Ammon's horn (tissue), 1 donor: ENCODE measurements around the gene FBL.
"Not testable (repeated sequence)": the region's sequence is repeated elsewhere in the genome, so short reads cannot be mapped to it uniquely, and the experiment has no call there.

ENCODE experiments used
- DNase-seq: peaks from one replicate; pipeline ENCODE4 v3.0.0-alpha.2; 2016; ENCODE audit warnings: low spot score

Gene FBL

DNA sequence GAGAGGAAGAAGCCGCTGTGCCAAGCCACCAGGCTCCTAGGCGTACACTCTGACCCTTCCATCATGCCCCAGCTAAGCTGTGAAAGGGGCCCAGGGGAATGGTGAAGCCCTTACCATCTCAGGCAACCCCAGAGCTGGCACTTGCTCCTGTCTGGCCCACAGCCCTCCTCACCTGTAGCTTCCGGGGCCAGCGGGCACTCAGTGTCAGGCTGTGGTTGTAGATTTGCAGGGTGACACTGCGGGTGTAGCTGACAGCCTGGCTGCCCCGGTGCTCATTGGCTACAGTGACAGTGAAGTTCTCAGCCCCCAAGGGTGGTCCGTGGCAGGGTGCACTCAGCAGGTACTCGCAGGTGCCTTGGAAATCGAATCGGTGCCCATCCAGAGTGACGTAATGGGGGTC lies 30.3 kb upstream of the FBL start:
- not testable (repeated sequence) for DNase-seq

DNA sequence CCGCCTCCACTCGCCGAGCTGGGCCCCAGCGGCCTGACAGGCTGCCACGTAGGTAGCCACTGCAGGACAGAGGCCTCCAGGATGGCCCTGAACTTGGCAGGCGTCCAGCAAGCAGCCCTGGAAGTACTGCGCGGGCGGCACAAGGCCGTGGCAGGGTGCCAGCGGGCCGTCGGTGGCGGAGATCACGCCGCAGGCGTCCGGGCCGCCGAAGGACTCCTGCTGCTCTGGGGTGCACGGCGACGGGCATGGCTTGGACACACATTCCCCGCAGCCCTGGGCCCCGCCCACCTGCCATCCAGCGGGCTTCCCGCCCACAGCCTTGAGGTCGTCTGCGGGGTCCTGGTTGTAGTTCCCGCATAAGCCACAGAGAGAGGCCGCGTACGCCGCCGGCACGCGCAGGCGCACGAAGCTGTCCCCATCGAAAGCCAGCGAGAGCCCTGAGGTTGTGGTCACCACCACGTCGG lies 29.3 kb upstream of the FBL start:
- DNase-seq = not testable (repeated sequence)

DNA sequence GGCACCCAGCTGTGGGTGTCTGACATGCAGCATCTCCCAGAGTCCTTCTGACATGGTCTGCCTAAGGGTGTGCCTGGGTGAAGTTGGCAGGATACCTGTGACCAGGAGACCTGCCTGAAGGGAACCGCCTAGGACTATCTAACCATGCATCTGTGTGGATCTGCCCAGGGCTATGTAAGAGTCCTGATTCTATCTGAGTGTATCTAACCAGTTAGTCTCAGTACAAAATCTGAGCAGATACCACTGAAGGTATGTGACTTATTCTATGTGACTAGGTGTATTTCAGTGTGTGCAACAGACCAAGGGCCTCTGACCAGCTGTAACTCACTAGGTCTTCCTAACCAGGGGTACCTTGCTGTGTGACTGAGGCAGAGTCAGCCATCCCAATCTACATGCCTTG lies 28.2 kb upstream of the FBL start:
- DNase-seq = no peak

DNA sequence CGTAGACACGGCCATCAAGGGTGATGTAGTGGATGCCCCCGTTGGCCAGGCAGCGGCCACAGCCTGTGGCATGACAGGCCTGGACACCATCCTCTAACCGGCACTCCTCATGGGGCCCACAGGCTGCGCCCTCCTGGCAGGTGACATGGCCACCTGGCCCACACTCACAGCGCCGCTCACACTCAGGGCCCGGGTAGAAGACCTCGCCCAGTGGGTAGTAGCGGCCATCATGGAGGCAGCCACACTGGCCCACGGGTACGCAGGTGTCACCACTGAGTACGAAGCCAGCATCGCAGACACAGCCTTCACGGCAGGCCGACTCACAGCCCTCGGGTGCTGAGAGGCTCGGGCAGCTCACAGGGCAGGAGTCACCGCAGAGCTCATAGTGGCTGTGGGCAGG lies 27.2 kb upstream of the FBL start:
- no peak for DNase-seq

DNA sequence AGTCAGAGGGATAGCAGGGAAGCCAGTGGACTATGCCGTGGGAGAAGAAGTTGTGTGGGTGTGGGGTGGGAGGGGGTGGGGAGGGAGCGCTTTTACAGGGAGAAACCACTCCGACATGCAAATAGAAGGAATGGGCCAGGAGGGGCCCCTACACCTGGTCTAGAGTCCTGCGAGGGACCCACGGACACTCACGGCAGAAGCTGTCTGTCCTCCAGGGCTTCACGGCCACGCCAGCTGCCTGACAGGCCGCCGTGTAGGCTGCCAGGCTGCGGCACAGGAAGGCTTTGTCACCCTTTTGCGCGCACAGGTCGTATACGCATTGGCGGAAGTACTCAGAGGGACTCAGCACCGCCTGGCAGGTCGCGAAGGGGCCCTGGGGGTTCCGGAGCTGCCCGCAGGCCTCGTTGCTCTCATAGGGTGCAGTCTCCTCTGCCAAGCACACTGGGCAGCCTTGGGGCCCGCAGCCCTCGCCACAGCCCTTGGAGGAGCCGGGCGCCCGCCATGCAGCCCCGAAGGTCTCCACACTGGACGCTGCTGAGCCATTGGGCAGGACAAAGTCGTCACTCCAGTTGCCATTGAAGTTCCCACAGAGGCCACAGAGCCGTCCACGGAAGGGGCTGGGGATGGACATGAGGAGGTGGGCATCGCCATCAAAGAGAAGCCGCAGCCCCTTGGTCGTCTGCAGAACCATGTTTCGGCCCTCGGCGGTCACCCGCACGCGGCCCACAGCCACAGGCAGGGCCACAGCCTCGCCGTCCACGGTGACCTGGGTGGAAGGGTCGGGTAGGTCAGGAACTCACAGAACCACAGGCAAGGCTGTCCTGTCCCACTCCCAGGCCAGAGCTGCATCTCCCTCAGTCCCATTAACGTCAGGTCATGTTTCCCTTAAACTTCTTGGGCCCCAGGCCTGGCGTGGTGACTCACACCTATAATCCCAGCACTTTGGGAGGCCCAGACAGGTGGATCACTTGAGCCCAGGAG lies 26.0 kb upstream of the FBL start:
- DNase-seq = no peak

DNA sequence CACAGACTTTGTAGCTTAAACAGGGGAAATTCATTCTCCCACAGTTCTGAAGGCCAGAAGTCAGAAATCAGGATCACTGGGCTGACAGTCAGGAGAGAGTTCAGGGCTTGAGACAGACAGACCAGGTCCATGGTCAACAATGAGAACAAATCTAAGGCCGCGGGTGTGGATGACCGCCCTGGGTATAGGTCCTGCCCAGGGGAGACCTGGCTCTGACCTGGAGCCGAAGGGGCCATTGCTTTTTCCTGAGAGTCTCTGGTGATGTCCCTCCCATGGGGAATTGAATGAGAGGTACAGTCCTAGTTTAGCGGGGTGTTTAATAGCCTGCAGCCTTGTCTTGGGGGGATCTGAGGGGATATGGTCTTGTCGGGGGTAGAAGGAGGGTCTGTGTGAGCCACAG lies 25.2 kb upstream of the FBL start:
- DNase-seq = no peak

DNA sequence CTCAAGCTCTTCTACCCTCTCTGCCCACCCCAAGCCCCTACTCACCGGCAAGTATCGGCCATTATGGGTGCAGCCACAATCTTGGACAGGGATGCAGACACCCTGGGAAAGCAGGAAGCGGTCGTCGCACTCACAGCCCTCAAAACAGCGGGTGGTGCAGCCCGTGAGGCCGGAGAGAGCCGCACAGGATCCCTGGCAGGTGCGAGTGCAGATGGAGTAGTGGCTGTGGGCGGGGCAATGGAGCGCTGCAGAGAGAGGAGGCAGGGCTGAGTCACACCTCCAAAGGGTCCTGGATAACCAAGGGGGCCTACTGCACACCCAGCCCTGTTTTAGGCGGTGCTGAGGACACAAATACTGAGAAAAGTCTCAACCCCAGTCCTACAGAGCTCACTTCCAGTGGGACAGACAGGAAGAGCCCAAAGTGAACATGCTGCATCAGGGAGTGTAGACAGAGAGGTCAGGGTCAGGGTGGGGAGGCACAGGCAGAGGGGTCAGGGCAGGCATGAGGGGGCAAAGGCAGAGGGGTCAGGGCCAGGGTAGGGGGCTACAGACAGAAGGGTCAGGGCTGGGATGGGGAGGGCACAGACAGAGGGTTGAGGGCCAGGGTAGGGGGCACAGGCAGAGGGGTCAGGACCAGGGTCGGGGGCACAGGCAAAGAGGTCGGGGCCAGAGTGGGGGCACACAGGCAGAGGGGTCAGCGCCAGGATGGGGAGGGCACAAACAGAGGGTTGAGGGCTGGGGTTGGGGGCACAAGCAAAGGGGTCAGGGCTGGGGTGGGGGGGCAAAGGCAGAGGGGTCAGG lies 24.2 kb upstream of the FBL start:
- no peak for DNase-seq

DNA sequence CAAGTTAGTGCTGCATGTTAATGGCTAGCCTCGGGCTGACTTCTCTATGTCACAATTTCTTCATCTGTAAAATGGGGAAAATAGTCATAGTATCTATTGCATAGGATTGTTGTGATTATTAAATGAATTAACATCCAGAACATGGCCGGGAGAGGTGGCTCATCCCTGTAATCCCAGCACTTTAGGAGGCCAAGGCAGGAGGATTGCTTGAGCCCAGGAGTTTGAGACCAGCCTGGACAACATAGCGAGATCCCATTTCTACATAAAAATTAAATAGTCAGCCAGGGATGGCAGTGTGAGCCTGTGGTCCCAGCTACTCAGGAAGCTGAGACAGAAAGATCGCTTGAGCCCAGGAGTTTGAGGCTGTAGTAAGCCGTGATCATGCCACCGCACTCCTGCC lies 21.8 kb upstream of the FBL start:
- no peak for DNase-seq

DNA sequence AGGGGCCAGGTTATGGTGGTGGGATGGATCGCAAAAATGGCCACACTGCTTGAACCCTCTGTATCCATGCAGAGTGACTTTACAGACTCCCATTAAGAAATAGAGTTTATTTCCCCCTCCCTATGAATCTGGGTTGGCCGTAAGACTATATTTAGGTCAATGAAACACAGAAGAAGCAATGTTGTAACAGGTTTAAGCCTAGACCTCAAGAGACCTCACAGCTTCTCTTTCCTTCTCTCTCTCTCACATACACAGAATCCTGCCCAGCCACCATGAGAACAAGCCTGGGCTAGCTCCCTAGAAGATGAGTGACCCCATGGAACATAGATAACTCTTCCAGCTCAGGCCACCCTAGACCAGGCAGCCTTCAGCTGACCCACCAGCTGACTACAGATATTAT lies 21.0 kb upstream of the FBL start:
- DNase-seq = no peak

DNA sequence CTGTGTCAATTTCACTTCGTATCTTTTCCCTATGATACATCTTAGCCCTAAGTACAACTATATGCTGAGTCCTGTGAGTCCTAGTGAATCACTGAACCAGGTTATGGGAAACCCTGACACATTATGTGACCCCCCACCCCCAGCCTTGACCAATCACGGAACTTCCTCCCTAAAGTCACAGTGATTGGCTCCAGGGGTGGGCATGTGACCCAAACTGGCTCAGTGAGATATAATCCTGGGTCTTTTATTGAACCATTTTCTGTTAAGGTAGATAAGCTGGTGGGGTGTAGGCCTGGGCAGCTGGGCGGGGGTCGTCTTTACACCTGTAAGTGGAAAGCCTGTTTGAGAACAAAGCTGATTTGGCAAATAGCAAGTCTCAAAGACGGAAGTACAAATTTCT lies 19.8 kb upstream of the FBL start:
- DNase-seq = no peak

DNA sequence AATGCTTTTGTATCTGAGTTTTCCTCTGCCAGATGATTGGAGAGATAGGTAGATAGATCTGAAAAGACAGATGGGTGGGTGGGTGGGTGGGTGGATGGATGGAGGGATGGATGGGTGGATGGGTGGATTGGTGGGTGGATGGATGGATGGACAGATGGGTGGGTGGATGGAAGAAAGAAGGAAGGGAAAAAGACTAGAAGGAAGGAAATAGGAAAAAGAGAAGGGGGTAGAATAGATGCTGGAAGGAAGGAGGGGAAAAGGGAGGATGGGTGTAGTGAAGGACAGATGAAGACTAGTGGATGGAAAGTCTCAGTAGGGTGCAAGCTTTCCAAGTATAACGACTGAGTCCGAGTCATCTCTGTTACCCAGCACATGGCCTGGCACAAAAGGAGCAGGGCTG lies 19.0 kb upstream of the FBL start:
- no peak for DNase-seq

DNA sequence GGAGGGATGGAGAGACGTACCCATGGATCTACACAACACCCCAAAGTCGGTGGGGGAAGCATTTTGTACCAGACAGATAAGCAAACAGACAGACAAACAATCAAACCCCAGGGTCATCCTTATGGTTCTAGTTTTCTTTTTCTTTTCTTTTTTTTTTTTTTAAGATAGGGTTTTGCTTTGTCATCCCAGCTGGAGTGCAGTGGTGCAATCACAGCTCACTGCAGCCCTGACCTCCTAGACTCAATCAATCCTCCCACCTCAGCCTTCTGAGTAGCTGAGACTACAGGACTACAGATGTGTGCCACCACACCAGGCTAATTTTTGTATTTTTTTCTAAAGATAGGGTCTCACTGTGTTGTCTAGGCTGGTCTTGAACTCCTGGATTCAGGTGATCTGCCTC lies 17.9 kb upstream of the FBL start:
- DNase-seq = no peak

DNA sequence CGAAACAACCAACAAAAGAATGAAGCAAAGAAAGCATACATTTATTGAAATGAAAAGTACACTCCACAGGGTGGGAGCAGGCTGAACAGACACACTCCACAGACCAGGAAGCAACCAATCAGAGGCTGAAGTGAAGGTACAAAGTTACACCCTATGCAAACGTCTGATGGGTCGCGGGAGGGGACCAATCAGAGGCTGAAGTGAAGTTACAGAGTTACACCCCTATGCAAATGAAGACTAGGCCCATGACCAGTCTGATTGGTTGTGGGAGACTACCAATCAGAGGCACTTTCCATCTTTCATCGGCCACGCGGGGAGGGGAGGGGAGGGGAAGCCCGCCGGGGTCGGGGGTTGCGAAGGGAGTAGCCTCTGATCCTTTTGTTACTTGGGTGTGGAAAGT lies 12.4 kb upstream of the FBL start:
- DNase-seq = no peak

DNA sequence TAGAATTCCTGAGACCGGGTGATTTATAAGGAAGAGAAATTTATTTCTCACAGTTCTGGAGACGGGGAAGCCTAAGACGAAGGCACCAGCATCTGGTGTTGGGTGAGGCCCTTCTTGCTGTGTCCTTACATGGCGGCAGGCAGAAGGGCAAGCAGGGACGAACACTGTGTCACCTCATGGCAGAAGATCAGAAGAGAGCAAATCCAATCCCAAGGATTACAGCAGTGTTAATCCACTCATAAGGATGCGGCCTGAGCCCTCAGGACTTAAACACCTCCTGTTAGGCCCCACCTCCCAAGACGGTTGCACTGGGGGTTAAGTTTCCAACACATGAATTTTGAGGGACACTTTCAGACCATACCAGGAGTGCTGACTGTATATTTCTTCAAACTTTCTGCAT lies 6.7 kb upstream of the FBL start:
- no peak for DNase-seq

DNA sequence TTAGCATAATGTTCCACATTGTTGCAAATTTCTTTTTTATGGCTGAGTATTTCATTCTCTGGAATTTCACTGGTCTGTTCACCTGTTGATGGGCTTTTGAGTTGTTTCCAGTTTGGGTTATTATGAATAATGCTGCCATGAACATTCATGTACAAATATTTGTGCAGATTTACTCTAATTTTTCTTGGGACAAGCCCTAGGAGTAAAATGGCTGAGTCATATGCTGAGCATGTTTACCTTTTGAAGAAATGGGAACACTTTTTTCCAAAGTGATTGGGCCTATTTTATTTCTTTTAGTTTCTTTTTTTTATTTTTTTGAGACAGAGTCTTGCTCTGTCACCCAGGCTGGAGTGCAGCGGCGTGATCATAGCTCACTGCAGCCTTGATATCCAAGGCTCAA lies 4.7 kb upstream of the FBL start:
- DNase-seq = no peak

DNA sequence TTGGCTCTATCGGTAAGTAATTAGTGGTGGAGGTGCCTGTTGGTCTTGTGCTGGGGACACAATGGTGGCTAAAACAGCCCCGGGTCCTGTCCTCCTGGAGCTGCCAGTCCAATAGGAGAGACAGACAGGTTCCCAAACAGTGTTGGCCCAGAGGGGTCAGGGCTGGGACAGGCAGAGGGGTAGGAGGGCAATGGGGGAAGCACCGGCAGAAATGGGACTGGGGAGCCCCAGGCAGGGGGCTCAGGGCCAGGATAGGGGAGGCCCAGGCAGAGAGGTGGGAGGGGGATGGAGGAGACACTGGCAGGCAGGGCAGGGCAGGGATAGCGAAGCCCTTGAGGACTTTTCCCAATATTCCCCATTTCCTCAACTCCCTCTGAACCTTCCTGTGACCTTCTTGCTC lies 2.2 kb upstream of the FBL start:
- no peak for DNase-seq

DNA sequence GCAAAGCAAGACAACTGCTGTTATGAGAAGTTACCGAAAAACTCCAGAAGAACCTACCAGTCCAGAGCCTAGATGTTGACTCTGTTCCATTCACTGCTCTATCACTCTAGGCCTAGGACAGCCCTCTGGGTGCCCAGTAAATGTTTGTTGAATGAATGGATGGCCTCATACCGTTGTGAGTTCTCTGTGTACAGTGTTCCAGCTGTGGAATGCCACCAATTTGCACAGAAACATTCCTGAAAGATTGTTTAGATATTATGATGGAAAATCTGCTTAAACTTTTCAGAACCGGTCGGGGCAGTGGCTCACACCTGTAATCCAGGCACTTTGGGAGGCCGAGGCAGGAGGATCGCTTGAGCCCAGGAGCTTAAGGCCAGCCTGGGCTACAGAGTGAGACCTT lies 1.3 kb upstream of the FBL start:
- no peak for DNase-seq

DNA sequence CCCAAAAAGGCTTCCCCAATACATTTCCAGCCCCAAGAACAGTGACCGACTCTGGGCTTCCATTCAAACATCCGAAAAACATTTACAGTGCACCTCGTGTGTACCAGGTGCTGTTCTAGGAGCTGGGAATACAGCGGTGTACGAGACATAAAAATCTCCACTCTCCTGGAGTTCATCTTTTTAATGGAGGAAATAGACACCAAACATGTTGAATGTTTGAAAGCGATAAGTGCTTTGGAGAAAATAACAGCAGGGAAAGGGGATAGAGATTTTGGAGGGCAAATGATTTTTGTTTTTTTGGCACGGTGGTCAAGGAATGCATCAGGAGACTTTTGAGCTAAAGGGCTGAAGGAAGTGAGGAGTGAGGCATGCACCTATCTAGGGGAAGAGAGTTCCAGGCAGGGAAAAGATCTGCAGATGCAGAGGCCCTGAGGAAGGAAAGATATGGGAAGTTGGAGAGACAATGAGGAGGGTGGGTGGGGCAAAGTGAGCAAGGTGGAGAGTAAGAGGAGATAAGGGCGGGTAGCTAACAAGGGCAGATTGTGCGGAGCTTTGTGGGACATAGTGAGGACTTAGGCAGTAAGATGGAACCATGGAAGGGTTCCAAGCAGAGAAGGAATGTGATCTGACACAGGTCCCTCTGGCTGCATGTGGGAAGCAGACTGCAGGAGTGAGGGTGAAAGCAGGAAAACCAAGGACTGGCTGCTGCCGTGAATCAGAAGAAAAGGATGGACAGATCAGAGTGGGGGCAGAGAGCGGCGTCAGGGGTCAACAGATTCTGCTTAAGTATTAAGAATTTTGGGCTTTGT lies 703 bp upstream of the FBL start:
- DNase-seq = no peak

DNA sequence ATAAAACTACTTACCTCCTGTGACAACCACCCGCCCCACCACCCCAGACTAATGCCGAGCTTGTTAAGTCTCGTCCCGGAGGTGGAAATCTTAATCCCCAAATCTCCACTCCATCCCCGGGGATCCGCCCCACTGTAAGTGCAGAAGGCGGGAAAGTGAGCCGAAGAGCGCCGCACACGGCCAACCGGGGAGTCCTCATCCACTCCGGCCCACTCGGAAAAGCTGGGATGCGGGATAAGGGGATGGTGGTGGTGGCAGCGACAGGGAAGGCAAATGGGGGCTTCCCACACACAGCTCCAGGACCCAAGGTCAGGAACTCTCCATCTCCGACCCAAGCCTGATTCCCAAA lies 621 bp downstream of the FBL start:
- DNase-seq = no peak

DNA sequence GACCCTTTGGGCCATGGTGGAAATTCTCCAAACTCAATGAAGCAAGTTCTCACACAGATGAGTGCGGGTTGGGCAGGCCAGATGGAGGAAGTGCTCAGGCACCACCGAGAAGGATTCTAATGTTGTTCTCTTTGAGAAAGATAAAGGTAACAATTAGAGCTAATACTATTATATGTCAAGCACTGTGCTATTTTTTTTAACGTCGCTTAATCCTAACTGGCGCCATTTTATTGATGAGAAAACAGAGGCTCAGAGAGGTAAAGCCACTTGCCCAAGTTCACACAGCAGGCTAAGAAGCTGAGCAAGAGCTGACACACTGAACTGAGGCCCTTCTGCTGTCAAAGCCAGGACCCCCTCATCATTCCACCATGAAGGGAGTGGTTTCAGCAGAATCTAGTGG lies 1.0 kb downstream of the FBL start:
- DNase-seq = no peak

DNA sequence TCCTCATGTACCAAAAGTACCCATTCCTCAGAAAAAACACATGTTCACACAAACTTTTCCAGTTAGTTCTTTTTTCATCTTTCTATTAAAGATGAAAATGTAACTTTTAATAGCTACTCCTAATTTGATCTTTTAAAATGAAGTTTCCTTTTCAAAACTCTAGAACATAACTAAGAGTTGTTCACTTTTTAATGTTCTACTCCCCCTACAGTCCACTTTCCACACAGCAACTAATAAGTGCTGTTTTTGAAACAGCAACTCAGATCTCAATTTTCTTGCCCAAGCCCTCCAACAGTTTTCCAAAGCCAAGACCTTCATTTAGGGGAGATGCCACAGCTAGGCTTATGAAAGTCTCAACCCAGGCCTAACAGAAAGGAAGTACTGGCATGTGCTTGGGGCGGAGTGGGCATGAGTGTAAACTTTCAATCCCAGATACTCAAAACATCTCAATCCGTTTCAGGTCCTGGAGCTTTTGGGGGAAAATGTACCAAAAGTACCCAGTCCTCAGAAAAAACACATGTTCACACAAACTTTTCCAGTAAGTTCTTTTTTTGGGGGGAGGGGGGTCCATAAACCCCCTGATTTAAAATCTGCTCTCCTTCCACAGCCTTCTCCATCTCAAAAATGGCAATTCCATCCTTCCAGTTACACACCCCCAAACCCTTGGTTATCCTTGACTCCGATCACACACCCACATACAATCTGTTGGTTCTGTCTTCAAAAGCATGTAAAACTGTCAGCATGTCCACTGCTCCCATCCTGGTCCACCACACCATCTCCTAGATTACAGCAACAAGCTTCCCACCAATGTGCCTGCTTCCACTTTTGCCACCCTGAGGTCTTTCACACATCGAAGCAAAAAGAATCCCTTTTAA lies 2.0 kb downstream of the FBL start:
- DNase-seq = peak; percentile 41
